HG03378 (cell line): ENCODE data around the gene TPST2.

Experiments used
- ATAC-seq: cut with Tn5 transposase; IDR thresholded peaks from one replicate; pipeline ENCODE4 v1.9.1; 2021; ENCODE audit warnings: mild to moderate bottlenecking, moderate library complexity; ENCODE audit not compliant: unreplicated experiment

The TPST2 gene

DNA sequence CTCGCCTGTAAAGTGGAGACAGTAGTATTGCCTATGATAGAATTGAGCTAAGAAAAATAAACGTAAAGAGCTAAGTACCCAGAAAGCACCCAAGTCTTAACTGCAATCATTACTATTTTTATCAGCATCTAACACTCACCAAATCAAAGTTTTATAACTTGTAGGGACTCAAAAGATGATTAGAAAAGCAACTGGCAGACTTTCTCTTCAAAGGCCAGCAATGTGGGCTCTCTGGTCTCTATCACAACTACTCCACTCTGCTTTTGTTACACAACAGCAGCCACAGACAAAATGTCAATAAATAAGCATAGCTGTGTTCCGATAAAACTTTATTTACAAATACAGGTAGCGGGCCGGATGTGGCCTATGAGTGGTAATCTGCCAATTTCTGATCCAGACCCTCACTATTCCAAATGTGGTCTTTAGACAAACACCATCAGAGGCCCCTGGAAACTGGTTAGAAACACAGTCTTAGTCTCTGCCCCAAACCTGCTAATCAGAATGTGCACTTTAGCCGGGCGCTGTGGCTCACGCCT, 8.2 kb downstream of the TPST2 start:
- no peak for ATAC-seq

DNA sequence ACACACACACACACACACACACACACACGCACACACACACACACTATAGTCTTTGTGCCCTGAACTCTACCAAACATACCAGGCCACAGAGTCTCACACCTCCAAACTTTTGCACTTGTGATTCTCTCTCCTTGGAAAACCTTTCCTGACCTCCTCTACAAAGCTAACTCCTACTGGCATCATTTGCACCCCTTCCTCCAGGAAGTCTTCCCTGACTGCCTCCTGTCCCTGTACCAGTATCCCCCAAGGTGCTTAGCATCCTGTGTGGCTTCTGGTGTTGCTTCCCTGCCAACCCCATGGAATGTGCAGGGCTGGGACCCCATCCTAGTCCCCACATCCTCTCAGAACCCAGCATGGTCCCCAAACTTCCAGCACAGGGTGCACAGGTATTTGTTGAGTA, 8.9 kb downstream of the TPST2 start:
- ATAC-seq = no peak

DNA sequence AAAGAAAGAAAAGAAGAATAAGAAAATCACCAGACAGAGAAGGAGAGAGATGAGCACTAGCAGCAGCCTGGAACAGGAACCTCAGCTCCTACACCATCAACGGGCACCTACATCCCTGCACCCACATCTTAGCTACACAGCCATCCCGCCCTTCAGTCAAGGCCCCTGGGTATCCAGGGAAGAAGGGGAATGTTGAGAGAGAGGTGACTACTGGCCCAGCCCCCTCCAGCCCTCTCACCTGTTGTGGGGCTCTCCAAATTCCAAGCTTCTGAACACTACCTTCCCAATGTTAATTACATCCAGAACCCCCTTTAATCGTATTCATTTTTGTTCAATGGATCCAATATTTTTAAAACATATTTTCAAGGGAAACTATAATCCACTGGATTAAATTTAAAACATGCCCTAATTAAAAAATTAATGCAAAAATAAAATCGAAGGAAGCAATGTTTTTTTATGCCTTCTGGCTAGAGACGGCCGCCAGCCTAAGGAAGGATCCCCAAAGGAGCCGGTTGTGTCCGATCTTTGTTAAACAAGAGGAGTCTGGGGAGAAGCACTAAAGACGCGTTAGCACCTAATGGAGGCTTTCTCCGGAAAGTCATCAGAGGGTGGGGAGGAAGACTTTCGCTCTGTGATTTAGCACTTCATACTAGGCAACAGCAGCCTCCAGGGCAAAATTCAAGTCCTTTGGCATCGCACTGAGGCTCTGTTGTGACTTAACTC, 9.5 kb downstream of the TPST2 start:
- no peak for ATAC-seq

GRCh38 chr22:26579331-26579886, 10.5 kb downstream of the TPST2 start:
- ATAC-seq = no peak

- no peak for ATAC-seq
Measured at GRCh38 chr22:26577081-26577480, 12.9 kb downstream of the TPST2 start.

GRCh38 chr22:26576026-26576680, 13.8 kb downstream of the TPST2 start:
- no peak for ATAC-seq

GRCh38 chr22:26574001-26574723, 15.8 kb downstream of the TPST2 start:
- ATAC-seq = no peak

DNA sequence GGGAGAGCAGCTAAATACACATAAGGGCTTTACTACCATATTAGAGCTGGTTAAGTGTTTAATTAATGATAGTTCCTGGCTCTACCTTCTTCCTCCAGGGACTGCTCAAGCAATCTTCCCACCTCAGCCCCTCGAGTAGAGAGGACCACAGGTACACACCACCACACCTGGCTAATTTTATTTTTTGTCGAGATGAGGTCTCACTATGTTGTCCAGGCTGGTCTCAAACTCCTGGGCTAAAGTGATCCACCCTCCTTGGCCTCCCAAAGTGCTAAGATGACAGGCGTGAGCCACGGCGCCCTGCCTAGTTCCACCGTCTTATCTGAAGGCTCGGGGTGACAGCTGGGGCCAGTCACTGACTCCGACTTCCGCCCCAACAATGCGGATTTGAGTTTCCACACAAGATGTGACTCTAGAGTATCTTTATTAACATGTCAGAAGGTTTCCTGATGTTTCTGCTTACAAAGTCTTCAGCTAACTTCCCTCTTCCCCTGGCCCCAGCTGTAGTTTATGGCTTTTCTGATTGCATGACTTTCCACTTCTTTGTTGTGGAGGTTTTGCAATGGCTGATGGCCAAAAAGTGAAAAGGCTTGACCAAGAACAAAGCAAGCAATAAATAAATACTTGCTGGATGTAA, 16.8 kb downstream of the TPST2 start:
- no peak for ATAC-seq

- ATAC-seq = no peak
Measured at GRCh38 chr22:26570864-26571525, 18.9 kb downstream of the TPST2 start.

DNA sequence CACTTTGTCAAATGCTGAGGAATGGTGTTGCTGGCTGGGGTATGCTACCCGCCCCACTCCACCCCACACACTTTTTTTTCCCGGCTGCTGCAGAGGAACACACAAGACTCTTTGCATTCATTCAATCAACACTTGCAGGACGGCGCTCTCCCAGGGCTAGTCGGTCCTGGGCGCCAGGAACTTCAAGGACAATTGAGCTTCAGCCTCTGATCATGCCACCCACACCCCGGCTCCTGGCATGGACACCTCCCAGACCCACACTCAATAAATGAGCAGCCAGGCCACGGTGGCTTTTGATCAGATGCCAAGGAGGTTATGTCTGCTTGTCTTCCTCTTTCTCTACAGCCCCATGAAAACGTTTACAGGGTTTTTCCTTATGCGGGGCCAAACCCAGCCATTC, 19.8 kb downstream of the TPST2 start:
- no peak for ATAC-seq

GRCh38 chr22:26568207-26568706, 21.7 kb downstream of the TPST2 start:
- ATAC-seq = no peak

DNA sequence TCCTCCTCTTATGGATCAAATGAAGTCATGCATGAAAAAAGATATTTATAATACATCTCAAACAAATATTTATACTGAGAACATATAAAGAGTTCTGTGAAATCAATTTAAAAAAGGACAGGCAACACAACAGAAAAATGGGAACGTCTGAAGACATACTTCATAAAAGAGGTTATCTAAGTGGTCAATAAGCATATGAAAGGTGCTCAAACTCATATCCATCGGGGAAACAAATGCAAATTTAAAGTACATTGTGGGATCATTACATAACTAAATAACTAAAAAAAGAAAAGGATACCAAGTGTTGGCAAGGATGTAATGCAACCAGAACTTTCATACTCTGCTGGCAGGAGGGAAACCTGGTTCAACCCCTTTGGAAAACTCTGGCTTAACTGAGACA, 22.3 kb downstream of the TPST2 start:
- ATAC-seq = no peak

- no peak for ATAC-seq
Measured at GRCh38 chr22:26566994-26567393, 22.9 kb downstream of the TPST2 start.

- ATAC-seq = no peak
Measured at GRCh38 chr22:26565889-26566288, 24.0 kb downstream of the TPST2 start.

GRCh38 chr22:26565181-26565580, 24.8 kb downstream of the TPST2 start:
- ATAC-seq = no peak

DNA sequence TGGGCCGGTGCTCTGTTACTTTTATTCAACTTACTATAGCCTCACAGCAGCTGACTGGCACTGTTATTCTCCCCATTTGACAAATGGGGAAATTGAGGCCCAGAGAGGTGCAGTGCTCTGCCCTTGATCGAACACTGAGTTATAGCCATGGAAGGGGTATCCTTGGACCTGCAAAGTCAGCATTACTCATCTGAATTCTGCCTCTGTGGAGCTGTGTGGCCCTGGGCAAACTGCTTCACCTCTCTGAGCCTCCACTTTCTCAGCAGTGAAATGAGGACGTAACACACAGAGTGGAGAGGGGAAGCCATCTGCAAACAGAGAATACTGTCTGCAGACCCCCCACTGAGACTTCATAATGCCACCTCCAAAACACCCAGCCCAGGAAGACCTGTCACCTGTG, 25.3 kb downstream of the TPST2 start:
- no peak for ATAC-seq

DNA sequence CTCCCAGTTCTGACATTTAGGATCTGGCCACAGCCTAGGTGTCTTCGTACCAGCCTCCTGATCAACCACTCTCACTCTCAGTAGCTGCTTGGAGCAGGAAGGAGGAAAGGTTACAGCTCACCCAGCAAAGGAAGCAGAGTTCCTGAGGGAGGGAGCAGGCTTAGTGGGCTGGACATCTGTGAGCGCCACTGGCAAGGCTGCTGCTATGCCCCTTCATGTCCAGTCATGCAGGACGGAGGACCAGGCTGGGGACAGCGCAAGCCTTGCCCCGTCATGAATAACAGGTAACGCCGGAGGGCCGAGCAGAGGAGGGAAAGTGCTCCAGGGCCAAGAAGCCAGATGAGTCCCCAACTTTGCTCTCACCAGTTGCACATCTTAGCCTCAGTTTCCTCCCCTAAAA, 25.8 kb downstream of the TPST2 start:
- no peak for ATAC-seq

- ATAC-seq = no peak
Measured at GRCh38 chr22:26563022-26563421, 26.9 kb downstream of the TPST2 start.

DNA sequence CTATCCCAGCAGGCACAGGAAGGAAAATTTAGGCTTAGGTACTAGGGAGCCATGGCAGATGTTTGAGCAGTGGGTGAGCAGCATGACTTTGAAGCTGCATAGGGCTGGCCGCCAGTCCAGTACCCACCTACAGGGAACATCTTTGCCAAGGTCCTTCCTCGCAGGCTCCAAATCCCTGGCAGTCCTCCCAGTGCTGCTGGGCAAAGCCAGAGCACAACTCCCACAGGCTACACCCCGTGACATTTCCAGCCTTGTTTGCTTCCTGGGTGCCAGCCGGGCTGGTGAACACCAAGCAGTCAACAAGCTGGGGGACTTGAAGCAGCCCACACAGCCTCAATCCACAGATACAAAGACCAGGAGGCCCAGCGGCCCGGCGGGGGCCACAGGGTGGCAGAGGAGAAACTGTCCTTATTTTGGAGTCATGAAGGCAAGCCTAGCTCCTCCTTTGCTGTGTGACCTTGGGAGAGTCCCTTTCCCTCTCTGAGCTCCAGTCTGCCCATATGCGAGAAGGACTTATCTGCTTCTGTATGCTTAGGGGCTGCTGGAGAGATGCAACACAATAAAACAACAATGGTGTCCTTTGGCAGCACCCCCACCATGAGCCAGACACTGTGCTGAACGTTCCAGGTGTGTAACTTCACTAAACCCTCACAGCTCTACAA, 28.0 kb downstream of the TPST2 start:
- ATAC-seq = no peak
